Activated naive CD8-positive, alpha-beta T cell treated with anti-CD3 and anti-CD28 coated beads for 36 hours (primary cell): ENCODE results near the gene BRI3. TPM values are rescaled to one million over a fixed set of nuclear protein-coding genes. Genes with fewer than 3 reads are reported as not detected.
"Not testable (repeated sequence)": the region's sequence is repeated elsewhere in the genome, so short reads cannot be mapped to it uniquely, and the experiment has no call there.

Source experiments
- DNase-seq: peaks from one replicate; pipeline ENCODE4 v3.0.0; 2021
- H3K27ac Mint-ChIP-seq: one replicate; pipeline ENCODE4 v1.8.0; 2022; ENCODE audit warnings: mild to moderate bottlenecking, moderate library complexity, mixed read lengths
- H3K27me3 Mint-ChIP-seq: one replicate; pipeline ENCODE4 v1.8.0; 2022; ENCODE audit warnings: mild to moderate bottlenecking, mixed read lengths
- H3K36me3 Mint-ChIP-seq: one replicate; pipeline ENCODE4 v1.8.0; 2021; ENCODE audit warnings: mild to moderate bottlenecking, mixed read lengths
- H3K4me1 Mint-ChIP-seq: one replicate; pipeline ENCODE4 v1.8.0; 2021; ENCODE audit warnings: mixed read lengths
- H3K4me3 Mint-ChIP-seq: one replicate; pipeline ENCODE4 v1.8.0; 2022; ENCODE audit warnings: mild to moderate bottlenecking, moderate library complexity, mixed read lengths
- H3K9me3 Mint-ChIP-seq: one replicate; pipeline ENCODE4 v1.8.0; 2022; ENCODE audit warnings: mixed read lengths
- total RNA-seq, 2 experiments: library from RNA; stranded (reverse); gene quantifications; one replicate each; pipeline ENCODE4 v1.2.3, GENCODE V29; 2021

BRI3 gene
- total RNA-seq, 2 experiments from 2014 or later = 51.3 to 52.3 TPM

DNA sequence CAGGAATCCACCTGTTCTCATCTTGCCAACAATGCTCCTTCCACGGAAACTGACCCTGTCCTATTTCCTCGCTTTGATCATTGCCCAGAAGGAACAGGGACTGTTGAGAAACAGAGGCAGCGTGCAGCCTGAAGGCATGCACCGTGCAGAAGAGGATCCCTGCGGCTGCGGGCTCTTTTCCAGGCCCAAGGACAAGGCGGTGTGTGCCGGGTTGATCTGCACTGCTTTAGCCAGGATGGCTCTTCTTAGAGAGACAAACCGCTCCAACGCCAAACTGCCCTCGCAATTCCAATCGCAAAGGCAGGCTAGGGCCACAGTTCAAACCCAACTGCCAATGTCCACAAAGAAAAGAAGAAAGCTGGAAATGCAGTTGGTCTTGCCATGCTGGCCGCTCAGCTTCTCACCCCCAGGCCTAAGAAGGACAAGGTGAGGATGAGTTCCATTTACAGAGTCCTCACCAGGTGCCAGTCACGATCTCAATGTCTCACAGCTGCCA, 26.5 kb downstream of the BRI3 start:
- Mint-ChIP-seq H3K4me1 (no peaks in the 10 kb centered on the region), H3K4me3 (no peak overlapping the region), H3K27me3 (no peaks in the 10 kb centered on the region), H3K27ac (no peak overlapping the region), H3K9me3 (no peaks in the 10 kb centered on the region), H3K36me3 (no peaks in the 10 kb centered on the region)
- DNase-seq = no peak

DNA sequence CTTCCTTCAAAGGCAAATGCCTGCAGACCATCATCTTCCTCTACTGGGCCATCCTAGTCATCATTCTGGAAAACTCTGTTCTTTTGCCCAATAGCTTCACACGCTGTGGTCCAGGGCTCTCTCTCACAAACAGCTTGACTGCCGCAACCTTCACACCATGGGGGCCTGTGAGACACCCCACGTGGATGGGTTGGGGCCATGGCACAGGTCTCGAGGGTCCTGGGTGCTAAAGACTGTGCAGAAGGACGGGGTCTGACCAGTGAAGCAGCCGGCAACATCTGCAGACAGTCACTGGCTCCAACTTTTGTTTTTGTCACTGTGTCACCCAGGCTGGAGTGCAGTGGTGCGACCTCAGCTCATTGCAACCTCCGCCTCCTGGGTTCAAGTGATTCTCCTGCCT, 28.1 kb downstream of the BRI3 start:
- no peak for DNase-seq
- Mint-ChIP-seq H3K4me3 (no peak overlapping the region), H3K27ac (no peak overlapping the region), H3K9me3 (no peaks in the 10 kb centered on the region), H3K27me3 (no peaks in the 10 kb centered on the region), H3K4me1 (no peaks in the 10 kb centered on the region), H3K36me3 (no peaks in the 10 kb centered on the region)

DNA sequence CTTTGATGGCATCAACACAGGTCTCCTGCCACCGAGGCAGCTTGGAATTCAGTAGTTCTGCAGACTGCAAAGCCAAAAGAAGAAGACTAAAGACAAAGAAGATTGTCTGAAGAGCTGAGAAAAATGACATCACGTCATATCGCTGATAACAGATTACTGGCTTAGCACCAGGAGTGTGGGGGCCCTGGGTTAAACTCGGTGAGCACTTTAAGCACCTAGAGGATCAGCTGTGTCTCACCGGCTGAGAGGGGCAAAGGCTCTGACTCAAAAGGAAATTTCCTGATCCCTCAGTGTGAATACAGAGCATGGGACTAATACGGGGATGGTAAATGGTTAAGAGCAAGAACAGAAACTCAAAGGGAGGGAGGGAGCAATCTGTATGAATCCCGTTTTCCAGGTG, 30.7 kb downstream of the BRI3 start:
- no peak overlapping the region for H3K27ac Mint-ChIP-seq
- no peak overlapping the region for H3K4me3 Mint-ChIP-seq
- H3K9me3 Mint-ChIP-seq = peaks cover 2% of the 10 kb centered on the region
- DNase-seq = no peak
- H3K36me3 Mint-ChIP-seq = peaks cover 4% of the 10 kb centered on the region
- no peaks in the 10 kb centered on the region for H3K27me3 Mint-ChIP-seq
- H3K4me1 Mint-ChIP-seq = no peaks in the 10 kb centered on the region

DNA sequence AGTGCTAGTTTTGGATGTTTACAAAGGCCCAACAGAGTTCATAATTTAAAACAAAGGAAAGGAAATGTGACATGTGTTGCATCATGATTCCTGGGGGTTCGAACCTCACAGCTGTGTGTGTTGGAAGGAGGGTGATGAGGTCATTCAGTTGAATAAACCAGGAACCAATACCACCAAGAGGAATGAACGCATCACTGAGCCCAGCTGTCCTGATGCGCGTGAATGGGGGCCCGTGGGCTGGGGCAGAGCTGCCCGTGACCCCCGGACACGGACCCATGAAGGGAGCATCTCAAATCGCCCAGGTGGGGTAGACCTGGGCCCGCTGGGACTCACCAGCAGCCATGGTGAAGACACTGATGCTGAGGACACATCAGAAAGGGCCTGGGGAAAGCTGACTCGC, 33.0 kb downstream of the BRI3 start:
- H3K4me1 Mint-ChIP-seq = no peaks in the 10 kb centered on the region
- H3K27me3 Mint-ChIP-seq = no peaks in the 10 kb centered on the region
- DNase-seq = no peak
- peaks cover 2% of the 10 kb centered on the region for H3K9me3 Mint-ChIP-seq
- no peak overlapping the region for H3K27ac Mint-ChIP-seq
- H3K4me3 Mint-ChIP-seq = no peak overlapping the region
- peaks cover 4% of the 10 kb centered on the region for H3K36me3 Mint-ChIP-seq

- Mint-ChIP-seq H3K27me3 (no peaks in the 10 kb centered on the region), H3K36me3 (peaks cover 4% of the 10 kb centered on the region), H3K4me1 (no peaks in the 10 kb centered on the region), H3K4me3 (no peak overlapping the region), H3K9me3 (peaks cover 2% of the 10 kb centered on the region), H3K27ac (no peak overlapping the region)
- no peak for DNase-seq
These were observed 34.0 kb downstream of the BRI3 start for GRCh38 chr7:98315318-98315993.

DNA sequence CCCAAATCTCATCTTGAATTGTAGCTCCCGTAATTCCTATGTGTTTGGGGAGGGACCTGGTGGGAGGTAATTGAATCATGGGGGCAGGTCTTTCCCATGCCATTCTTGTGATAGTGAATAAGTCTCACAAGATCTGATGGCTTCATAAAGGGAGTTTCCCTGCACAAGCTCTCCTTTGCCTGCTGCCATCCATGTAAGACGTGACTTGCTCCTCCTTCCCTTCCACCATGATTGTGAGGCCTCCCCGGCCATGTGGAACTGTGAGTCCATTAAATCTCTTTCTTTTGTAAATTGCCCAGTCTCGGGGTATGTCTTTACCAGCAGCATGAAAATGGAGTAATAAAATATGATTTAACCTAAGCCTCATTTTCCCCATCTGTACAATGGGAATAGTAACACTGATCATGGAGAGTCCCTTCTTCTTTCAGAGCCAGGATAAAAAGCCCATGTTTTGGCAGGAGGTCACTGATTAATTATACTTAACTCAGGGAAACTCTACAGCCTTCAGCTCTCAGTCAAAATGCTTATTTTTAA, 34.6 kb downstream of the BRI3 start:
- H3K9me3 Mint-ChIP-seq, H3K36me3 Mint-ChIP-seq, H3K4me1 Mint-ChIP-seq, H3K4me3 Mint-ChIP-seq, H3K27me3 Mint-ChIP-seq, DNase-seq, H3K27ac Mint-ChIP-seq: not testable (repeated sequence)

DNA sequence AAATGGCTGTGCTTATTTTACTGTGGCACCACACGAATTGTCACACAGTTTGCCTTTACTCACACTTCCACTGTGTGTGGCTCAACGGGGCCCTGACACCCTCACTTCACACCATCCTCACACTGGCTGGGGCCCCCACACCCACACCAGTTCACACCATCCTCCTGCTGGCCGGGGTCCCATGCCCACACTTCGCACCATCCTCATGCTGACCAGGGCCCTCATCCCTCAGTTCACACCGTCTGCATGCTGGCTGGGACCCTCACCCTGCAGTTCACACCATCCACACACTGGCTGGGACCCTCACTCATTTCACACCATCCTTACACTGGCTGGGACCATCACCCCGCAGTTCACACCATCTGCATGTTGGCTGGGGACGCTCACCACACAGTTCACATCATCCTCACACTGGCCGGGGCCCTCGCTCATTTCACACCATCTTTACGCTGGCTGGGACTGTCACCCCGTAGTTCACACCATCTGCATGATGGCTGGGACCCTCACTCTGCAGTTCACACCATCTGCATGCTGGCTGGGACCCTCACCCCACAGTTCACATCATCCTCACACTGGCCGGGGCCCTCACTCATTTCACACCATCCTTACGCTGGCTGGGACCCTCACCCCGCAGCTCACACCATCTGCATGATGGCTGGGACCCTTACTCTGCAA, 36.0 kb downstream of the BRI3 start:
- Mint-ChIP-seq H3K27ac (no peak overlapping the region), H3K36me3 (peaks cover 4% of the 10 kb centered on the region), H3K27me3 (no peaks in the 10 kb centered on the region), H3K4me1 (no peaks in the 10 kb centered on the region), H3K4me3 (no peak overlapping the region), H3K9me3 (peaks cover 2% of the 10 kb centered on the region)
- no peak for DNase-seq

GRCh38 chr7:98319176-98319575, 37.7 kb downstream of the BRI3 start:
- DNase-seq = no peak
- H3K4me3 Mint-ChIP-seq = no peak overlapping the region
- no peaks in the 10 kb centered on the region for H3K4me1 Mint-ChIP-seq
- peaks cover 4% of the 10 kb centered on the region for H3K36me3 Mint-ChIP-seq
- no peak overlapping the region for H3K27ac Mint-ChIP-seq
- peaks cover 2% of the 10 kb centered on the region for H3K9me3 Mint-ChIP-seq
- H3K27me3 Mint-ChIP-seq = peaks cover 3% of the 10 kb centered on the region

- Mint-ChIP-seq H3K27me3 (peaks cover 3% of the 10 kb centered on the region), H3K36me3 (no peaks in the 10 kb centered on the region), H3K4me1 (no peaks in the 10 kb centered on the region), H3K27ac (no peak overlapping the region), H3K9me3 (no peaks in the 10 kb centered on the region), H3K4me3 (no peak overlapping the region)
- no peak for DNase-seq
These were observed 39.8 kb downstream of the BRI3 start for GRCh38 chr7:98321301-98321700.

GRCh38 chr7:98322331-98323270, 41.1 kb downstream of the BRI3 start:
- H3K27me3 Mint-ChIP-seq = peaks cover 3% of the 10 kb centered on the region
- no peaks in the 10 kb centered on the region for H3K4me1 Mint-ChIP-seq
- H3K36me3 Mint-ChIP-seq = no peaks in the 10 kb centered on the region
- no peak overlapping the region for H3K4me3 Mint-ChIP-seq
- DNase-seq = no peak
- no peaks in the 10 kb centered on the region for H3K9me3 Mint-ChIP-seq
- no peak overlapping the region for H3K27ac Mint-ChIP-seq

DNA sequence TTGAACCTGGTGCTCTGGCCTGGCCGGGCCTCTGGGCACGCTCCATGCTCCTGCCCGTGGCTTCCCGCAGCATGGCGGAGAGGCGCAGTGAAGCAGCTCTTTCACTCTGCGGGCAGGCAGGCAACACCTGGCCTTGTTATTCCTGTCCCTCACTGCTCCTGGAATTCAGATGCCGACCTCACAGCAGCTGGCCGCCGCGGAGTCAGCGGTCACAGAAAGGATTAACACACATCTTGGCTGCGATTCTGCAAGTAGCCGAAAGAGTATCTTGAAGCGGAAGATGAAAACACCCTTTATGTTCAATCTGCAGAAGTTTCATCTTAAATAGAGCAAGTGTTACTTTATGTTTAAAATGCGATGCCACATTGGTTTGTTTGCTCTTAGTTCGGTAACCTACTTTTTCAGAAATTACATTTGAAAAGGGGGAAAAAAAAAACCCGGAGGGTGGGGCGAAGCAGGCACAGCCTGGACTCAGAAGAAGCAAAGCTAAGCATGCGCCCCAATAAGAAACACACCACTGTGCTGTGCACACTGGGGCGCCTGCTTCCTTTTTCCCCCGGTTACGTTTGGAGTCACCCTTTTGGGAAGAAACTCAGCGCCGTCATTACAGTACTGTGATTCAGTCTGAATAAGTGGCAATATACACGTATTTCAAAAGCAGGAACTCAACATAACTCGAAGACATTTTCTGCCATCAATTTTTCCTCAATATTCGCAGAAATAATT, 42.3 kb downstream of the BRI3 start:
- Mint-ChIP-seq H3K9me3 (no peaks in the 10 kb centered on the region), H3K4me3 (no peak overlapping the region), H3K27me3 (peaks cover 3% of the 10 kb centered on the region), H3K36me3 (no peaks in the 10 kb centered on the region), H3K4me1 (no peaks in the 10 kb centered on the region), H3K27ac (no peak overlapping the region)
- DNase-seq = no peak

DNA sequence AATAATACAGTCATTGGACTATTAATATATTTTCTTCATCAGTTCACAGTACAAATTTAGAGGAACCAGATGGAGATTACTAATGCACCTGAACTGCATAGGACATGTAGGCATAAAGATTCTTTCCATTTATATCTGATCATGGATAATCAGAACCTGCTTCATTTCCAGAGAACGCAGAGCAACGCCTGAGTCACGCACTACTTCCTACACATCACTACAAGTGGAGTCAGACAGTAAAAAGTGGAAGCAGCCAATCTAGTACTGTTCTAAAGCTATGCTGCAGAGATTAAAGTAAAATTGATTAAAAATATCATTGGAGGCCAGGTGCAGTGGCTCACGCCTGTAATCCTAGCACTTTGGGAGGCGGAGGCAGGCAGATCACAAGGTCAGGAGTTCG, 43.3 kb downstream of the BRI3 start:
- peaks cover 3% of the 10 kb centered on the region for H3K27me3 Mint-ChIP-seq
- no peak overlapping the region for H3K27ac Mint-ChIP-seq
- no peak overlapping the region for H3K4me3 Mint-ChIP-seq
- no peaks in the 10 kb centered on the region for H3K36me3 Mint-ChIP-seq
- no peak for DNase-seq
- H3K9me3 Mint-ChIP-seq = no peaks in the 10 kb centered on the region
- no peaks in the 10 kb centered on the region for H3K4me1 Mint-ChIP-seq

GRCh38 chr7:98329100-98329790, 47.8 kb downstream of the BRI3 start:
- Mint-ChIP-seq H3K4me3 (no peak overlapping the region), H3K9me3 (peaks cover 5% of the 10 kb centered on the region)

GRCh38 chr7:98329791-98330373, 48.4 kb downstream of the BRI3 start:
- peaks cover 2% of the 10 kb centered on the region for H3K36me3 Mint-ChIP-seq
- H3K9me3 Mint-ChIP-seq = peaks cover 5% of the 10 kb centered on the region
- no peak overlapping the region for H3K4me3 Mint-ChIP-seq
- H3K27me3 Mint-ChIP-seq = no peaks in the 10 kb centered on the region
- no peaks in the 10 kb centered on the region for H3K4me1 Mint-ChIP-seq
- no peak overlapping the region for H3K27ac Mint-ChIP-seq
- no peak for DNase-seq

More at GRCh38 chr7:98329100-98329790, 47.8 kb downstream of the BRI3 start:
- no peak for DNase-seq
- H3K27me3 Mint-ChIP-seq = no peaks in the 10 kb centered on the region
- H3K4me1 Mint-ChIP-seq = no peaks in the 10 kb centered on the region
- no peak overlapping the region for H3K27ac Mint-ChIP-seq
- peaks cover 2% of the 10 kb centered on the region for H3K36me3 Mint-ChIP-seq
